ENCODE results near the gene ARHGAP45.

Gene ARHGAP45

GRCh38 chr19:1070931-1071791, 4.2 kb downstream of the ARHGAP45 start:
- DNase-seq = no peak

GRCh38 chr19:1072371-1073015, 5.5 kb downstream of the ARHGAP45 start:
- no peak for DNase-seq

- no peak for DNase-seq
Observed at GRCh38 chr19:1073063-1073955, 6.3 kb downstream of the ARHGAP45 start.

DNA sequence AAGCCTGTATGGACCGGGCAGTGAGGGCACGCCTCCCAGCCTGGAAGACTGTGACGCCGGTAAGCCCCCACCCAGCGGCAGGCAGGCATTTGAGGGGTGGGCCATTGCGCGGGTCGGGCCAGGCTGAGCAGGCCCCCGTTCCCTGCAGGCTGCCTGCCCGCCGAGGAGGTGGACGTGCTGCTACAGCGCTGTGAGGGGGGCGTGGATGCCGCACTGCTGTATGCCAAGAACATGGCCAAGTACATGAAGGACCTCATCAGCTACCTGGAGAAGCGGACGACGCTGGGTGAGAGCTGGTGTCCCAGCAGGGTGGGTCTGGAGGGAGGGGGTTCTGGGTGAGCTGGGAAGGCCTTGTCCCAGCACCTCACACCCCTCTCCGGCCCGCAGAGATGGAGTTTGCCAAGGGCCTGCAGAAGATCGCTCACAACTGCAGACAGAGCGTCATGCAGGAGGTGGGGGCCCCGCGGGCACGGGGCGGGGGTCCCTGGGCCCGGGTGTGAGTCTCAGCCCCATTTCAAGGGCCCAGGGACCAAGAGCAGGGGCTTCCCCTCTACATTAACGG, 7.1 kb downstream of the ARHGAP45 start:
- DNase-seq = no peak

- peak; percentile 55 for DNase-seq
Observed at GRCh38 chr19:1074544-1075283, 7.7 kb downstream of the ARHGAP45 start.

DNA sequence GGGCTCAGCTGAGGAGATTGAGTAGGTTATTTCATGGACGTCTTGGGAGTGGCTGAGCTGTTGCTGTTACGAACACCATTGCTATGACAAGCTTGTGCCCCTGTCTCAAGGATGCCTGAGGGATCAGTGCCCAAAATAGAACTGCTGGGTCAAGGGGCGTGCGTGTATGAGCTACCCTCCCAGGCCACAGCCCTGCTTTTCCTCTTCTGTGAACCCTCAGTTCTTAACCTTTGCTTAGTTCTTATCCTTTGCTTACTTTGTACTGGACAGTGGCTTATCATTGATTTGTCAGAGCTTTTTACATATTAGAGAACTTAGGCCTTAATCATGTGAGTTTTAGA, 9.0 kb downstream of the ARHGAP45 start:
- no peak for DNase-seq

DNA sequence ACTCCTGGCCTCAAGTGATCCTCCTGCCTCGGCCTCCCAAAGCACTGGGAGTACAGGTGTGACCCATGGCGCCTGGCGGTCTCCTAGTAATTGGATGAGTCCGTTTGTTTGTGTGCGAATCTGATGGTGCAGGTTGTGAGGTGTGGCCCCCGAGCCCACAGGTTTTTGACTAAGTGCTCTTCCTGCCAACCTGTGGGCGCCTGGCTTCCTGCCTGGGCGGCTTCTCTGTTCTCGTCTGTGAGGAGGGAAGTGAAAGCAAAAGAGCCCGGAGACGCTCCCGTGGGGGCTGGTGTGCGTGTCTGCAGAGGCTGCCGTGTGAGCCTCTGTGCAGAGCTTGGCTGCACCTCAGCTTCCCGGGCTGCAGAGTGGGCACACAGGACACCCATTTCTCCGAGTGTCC, 10.0 kb downstream of the ARHGAP45 start:
- DNase-seq = peak; percentile 41

GRCh38 chr19:1079566-1080111, 12.7 kb downstream of the ARHGAP45 start:
- no peak for DNase-seq

DNA sequence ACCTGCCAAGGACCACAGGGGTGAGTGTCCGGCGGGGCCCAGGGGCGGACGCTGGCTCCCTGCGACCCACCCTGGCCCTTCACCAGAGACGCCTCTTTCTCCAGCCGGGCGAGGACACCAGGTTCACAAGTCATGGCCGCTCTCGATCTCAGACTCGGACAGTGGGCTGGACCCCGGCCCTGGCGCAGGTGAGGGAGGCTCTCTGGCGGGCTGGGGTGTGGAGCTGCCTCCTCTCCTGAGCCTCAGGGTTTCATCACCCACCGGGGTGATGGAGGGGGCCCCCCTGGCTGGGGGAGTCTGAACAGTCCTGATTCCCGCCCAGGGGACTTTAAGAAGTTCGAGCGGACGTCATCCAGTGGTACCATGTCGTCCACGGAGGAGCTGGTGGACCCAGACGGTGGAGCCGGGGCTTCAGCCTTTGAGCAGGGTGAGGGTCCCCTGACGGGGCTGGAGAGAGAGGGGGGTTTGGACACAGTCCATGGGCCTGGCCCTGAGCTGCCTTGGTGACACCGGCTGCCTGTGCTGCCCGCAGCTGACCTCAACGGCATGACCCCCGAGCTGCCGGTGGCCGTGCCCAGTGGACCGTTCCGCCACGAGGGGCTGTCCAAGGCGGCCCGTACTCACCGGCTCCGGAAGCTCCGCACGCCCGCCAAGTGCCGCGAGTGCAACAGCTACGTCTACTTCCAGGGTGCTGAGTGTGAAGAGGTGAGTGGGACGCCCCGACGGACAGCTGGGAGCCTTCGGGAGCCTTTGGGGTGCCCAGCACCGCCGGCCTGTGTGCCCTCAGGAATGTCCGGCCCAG, 13.6 kb downstream of the ARHGAP45 start:
- no peak for DNase-seq

DNA sequence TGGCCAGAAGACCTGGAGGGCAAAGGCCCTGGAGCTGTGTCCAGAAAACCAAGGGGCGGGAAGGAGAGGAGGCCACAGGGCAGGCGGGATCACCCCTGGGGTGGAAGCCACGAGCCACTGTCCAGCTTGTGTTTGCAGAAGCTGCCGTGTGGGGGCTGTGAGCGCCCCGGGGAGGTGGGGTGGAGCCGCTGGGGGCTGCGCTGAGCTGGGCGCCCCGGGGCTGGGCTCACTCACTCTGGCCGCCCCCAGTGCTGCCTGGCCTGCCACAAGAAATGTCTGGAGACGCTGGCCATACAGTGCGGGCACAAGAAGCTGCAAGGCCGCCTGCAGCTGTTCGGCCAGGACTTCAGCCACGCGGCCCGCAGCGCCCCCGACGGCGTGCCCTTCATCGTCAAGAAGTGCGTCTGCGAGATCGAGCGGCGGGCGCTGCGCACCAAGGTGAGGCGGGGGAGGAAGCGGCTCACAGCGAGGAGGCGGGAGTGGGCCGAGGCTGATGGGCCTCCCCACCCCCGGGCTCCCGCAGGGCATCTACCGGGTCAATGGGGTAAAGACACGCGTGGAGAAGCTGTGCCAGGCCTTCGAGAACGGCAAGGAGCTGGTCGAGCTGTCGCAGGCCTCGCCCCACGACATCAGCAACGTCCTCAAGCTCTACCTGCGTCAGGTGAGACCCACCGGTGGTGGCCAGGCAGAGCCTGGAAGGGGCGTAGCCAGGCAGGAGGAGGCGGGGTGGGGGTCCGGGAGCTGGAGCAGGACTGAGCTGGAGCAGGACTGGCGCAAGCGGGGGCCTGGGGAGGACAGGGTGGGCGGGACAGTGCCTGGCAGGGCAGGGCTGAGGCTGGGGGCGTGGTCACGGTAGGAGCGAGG, 14.6 kb downstream of the ARHGAP45 start:
- no peak for DNase-seq

GRCh38 chr19:1082165-1082927, 15.4 kb downstream of the ARHGAP45 start:
- no peak for DNase-seq

DNA sequence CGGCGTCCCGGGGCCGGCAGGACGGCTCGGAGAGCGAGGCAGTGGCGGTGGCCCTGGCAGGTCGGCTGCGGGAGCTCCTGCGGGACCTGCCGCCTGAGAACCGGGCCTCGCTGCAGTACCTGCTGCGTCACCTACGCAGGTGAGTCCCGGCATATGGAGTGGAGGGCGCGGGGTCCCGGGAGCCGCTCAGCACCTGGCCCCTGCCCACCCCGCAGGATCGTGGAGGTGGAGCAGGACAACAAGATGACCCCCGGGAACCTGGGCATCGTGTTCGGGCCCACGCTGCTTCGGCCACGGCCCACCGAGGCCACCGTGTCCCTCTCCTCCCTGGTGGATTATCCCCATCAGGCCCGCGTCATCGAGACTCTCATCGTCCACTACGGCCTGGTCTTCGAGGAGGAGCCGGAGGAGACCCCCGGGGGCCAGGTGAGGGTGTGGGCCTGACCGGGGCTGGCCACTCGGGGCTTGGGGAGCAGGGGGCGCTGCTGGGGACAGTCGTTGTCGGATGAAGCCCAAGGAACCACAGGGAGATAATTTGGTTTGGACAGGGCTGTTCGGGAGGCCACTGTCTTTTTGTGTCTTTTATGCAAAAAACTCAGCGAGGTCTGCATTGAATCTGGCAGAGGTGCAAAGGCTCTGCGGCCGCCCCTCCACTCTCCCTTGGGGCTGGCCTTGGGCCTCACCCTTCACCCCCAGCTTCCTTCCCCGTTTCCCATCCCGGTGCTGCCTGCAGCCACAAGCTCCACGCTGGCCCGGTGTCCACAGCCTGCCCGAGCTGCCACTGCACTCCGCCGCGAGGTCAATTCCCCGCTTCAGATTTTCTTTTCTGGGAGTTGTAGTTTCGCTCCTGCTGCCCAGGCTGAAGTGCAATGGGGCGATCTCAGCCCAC, 16.2 kb downstream of the ARHGAP45 start:
- no peak for DNase-seq

DNA sequence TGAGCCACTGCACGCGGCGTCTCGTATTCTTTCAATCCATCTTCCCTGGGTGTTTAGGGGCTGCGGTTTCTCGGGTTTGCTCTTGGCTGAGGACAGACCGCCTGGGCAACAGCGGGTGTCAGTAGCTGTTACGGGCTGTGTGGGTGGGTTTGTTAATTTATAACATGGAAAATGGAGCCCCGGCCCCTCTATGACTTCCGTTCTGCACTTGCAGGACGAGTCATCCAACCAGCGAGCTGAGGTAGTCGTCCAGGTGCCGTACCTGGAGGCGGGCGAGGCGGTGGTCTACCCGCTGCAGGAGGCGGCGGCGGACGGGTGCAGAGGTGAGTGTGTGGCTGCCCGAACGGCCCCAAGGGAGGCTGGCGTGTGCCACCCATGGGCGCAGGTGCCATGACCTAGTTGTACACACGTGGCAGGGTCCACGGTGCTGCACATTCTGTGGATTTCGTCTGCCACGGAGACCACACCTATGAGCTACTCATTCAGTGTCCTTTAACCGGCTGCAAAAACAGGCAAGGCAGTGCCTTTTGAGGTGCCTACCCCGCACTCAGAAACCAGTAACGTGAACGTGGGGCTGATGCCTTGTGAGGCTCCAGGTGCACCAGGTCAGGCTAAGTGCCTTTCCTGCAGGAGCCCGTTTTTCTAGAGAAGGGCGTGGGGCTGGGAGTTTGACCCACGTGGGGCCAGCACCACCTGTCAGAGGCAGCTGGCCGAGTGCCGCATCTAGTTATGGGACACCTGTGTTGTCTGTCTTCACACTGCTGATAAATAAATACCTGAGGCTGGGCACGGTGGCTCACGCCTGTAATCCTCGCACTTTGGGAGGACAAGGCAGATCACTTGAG, 17.3 kb downstream of the ARHGAP45 start:
- DNase-seq = no peak

DNA sequence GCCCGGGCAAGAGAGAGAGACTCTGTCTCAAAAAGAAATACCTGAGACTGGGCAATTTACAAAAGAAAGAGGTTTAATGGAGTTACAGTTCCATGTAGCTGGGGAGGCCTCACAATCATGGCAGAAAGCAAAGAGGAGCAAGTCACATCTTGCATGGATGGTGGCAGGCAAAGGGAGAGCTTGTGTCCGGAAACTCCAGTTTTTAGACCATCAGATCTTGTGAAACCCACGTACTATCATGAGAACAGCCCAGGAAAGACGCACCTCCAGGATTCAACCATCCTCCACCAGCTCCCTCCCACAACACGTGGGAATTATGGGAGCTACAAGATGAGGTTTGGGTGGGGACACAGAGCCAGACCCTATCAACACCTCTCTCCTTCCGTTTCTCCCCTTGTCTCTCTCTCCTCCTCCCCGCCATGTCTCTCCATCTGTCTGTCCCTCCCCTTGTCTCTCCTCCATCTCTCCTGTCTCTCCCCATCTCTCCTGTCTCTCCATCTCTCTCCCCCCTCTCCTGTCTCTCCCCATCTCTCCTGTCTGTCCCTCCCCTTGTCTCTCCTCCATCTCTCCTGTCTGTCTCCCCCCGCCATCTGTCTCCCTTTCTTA, 18.2 kb downstream of the ARHGAP45 start:
- DNase-seq = no peak

GRCh38 chr19:1085676-1086442, 18.9 kb downstream of the ARHGAP45 start:
- DNase-seq = no peak

DNA sequence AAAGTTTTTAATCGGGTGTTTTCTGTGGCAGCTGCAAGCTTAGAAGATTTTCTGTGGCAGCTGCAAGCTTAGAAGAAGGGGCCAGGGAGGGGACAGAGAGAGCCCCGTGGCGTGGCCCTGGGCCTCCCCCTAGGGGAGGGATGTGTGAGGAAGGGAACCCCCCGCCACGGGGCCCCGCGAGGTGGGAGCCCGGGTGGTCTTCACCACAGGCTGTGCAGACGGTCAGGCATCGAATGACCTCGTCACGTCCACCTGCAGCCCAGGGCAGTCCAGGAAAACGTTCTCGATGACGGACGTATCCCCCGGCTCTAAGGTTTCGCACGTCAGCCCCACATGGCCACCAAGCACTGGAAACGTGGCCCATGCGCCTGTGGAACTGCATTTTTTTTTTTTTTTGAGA, 19.6 kb downstream of the ARHGAP45 start:
- DNase-seq = no peak
